GM18505 (cell line): Measurements from ENCODE around the gene OR8B8.
"Not testable (repeated sequence)": the region's sequence is repeated elsewhere in the genome, so short reads cannot be mapped to it uniquely, and the experiment has no call there.

ENCODE experiments used
- ATAC-seq: cut with Tn5 transposase; IDR thresholded peaks from one replicate; pipeline ENCODE4 v1.9.1; 2021; ENCODE audit not compliant: unreplicated experiment
- POLR2A ChIP-seq: IDR thresholded peaks from 4 replicates; pipeline ENCODE4 v1.6.1; 2011; ENCODE audit warnings: borderline replicate concordance; ENCODE audit not compliant: insufficient read depth, insufficient read length; ENCODE audit errors: extremely low read depth

The OR8B8 gene

DNA sequence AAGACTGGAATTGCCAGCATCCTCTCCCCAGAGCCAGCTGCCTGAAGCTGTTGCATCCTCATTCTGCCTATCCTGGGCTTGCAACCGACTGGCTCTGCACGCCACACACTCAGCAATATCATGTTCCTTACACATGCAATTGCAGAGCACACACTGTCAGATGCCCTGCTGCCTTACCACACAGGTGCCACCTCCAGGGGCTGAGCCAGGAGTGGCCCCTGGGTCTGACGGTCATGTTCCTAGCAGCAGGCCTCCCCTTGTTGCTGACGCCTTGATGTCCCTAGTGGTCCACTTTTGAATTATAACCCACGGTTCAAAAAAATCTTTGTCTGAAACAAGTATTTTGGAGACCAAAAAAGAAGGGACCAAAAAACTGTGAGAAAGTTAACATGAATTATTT lies 18.5 kb upstream of the OR8B8 start:
- ATAC-seq = no peak
- no peak for TF ChIP-seq POLR2A

DNA sequence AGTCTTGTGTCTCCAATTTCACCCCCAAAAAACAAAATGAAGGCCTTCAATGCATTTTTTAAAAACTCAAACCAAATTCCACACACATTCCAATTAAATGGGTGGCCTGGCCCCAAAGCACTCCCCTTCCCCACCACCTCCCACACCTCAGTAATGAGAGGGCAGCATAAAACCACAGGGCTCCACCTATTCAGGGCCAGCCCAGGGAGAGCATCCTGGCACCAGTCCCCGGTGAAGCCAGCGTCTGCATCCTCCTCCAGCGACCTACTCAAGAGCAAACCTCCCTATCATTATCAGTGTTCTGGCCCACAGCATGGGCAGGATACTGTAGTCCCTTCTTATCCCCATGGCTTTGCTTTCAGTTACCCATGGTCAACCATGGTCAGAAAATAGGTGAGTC lies 17.8 kb upstream of the OR8B8 start:
- no peak for TF ChIP-seq POLR2A
- no peak for ATAC-seq

DNA sequence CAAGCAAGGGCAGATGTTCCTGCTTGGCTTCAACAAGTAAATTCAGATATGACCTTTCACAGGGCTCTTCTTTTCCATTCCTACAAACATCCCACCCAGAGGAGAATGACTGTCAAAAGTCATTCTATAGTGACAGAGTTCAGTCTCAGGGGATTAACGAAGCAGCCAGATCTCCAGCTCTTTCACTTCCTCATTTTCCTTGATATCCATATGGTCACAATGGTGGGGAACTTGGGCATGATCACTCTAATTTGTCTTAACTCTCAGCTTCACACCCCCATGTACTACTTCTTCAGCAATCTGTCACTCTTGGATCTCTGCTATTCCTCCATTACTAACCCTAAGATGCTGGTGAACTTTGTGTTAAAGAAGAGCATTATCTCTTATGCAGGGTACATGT lies 15.0 kb upstream of the OR8B8 start:
- ATAC-seq = no peak
- no peak for TF ChIP-seq POLR2A

DNA sequence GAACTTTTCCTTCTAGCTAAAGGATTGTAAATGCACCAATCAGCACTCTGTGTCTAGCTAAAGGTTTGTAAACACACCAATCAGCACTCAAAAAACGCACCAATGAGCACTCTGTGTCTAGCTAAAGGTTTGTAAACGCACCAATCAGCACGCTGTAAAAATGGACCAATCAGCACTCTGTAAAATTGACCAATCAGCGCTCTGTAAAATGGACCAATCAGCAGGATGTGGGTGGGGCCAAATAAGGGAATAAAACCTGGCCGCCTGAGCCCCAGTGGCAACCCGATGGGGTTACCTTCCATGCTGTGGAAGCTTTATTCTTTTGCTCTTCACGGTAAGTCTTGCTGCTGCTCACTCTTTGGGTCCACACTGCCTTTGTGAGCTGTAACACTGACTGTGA lies 13.9 kb upstream of the OR8B8 start:
- not testable (repeated sequence) for ATAC-seq

DNA sequence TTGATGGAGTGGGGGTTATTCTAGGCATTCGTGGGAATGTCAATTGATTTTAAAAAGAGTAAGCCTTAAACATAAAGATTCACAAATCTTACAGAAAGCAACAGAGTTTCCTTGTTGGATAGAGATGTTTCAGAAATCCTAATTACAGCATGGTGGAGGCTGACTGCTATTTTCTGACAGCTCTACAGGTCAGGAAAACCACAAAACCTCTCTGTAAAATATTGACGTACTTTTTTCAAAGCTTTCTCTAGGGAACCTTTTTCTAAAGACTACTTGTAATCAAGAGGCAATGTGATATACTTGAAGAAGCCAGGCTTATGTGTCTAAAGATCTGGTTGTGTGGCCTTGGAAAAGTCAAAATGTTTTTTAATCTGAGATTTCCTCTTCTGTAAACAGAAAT lies 9.1 kb upstream of the OR8B8 start:
- ATAC-seq = no peak
- TF ChIP-seq POLR2A = no peak

DNA sequence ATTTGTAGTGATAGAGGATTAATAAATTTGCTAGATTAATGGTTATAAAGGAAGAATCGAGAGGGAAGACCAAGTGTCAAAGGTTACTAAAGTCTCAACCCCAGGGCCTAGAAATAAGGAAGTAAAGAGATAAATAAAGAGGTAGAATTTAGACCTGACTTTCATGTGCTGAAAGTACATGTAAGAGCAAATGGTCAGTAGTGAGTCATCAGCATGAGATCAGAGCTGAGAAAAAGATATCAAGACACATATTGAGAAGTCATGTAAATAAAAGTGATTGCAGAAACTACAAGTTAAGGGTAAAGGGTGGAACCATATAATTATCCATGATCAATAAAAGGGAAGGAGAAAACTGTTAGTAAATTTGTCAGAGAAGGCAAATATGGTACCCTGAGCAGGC lies 1.4 kb upstream of the OR8B8 start:
- ATAC-seq = no peak
- TF ChIP-seq POLR2A = no peak

DNA sequence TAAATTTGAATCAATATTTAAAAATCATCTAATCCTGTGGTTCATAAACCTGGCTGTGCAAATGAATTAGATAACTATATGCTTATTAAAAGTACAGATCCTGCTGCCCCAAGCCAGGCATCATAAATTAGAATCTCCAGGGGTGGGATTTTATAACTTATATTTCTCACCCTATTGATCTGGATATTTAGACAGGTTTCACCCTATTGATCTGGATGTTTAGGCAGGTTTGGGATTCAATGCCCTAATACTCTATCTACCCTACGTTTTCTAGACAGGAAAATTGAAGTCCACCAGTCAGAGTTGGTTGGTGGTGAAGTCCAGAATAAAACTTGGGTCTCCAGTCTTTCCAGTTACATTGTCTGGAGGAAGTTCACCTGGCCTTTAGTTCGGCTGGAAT lies 2.6 kb downstream of the OR8B8 start:
- TF ChIP-seq POLR2A = no peak

DNA sequence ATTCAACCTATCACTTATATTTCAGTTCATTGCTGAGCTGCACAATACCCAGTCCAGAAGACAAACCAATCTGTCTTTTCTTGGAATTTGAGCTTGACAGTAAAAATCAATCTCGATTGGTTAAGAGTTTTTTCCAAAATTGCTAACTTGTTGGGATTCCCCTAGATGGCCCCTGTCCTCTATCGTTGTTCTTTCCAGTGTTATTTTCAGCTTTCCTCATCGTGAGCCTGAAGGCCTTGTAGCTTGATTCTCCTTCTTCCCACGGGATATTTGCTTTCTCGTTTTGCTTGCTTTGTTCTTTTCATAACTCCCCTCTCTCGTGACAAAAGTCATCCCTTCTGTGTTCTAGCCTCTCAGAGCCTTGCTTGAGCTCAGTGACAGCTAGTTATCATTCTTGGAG lies 3.1 kb downstream of the OR8B8 start:
- no peak for TF ChIP-seq POLR2A
- ATAC-seq = no peak

More for the DNA sequence above, 2.6 kb downstream of the OR8B8 start:
- no peak for ATAC-seq

DNA sequence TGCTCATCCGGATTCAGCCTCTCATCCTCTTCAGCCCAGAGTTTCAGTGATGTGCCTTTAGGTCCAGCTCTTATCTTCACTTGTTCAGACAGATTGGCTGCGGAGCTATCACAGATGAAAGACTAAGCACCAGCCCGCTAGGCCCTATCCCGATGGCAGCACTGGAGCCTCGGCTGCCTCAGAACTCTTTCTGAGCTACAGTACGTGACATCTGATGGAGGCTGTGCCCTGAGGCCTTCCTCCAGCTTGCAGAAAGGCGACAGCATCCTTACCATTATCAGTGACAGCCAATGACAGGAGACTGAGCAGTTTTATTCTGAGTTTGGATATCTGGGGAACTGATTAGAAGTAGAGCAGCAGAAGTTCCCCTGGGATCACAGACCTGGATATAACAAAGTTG lies 4.0 kb downstream of the OR8B8 start:
- TF ChIP-seq POLR2A = no peak
- ATAC-seq = no peak

DNA sequence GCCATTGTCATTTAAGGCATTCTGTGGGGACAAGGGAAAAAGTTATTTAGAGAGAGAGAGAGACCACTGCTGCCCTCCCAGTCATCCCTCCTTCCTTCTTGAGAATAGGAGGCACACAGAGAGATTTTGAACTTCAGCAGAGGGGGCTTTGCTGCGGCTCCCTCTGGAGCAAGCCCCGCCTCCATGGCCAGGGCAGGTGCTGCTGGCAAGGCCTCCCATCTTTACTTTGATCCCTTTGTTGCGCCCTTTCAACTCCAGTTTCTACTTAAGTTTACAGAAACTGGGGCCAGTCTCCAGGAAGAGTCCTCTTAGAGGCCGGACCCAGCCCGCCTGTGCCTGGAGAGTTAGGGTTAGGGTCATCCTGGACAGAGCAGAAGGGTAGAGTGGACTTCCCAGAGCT lies 4.4 kb downstream of the OR8B8 start:
- TF ChIP-seq POLR2A = no peak
- no peak for ATAC-seq

DNA sequence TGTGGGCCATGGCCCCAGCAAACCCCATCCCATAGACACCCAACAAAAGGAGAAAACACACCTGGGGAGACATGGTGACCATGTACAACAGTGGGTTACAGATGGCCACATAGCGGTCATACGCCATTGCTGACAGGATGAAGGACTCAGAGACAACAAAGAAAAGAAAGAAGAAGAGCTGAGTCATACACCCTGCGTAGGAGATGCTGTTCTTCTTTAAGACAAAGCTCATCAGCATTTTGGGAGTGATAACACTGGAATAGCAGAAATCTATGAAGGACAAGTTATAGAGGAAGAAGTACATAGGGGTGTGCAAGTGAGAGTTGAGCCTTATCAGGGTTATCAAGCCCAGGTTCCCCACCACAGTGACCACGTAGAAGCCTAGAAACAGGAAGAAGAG lies 4.9 kb downstream of the OR8B8 start:
- no peak for TF ChIP-seq POLR2A
- no peak for ATAC-seq

DNA sequence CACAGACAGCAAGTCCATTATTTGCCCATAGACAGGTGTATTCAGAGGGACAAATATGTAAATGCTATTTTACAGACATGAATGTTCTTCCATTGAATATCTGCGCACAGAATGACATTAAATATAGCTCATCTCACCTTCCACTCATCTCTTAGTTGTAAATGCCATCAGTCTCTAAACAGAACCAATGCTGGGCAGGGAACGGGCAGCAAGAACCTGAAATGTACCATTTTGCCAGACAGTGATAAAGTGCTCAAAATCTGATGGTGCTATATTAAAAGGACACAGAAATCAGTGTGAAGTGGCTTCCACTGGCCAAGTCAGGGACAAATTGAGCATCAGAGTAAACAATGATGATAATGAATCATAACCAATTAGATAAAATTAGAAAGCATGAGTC lies 10.8 kb downstream of the OR8B8 start:
- no peak for ATAC-seq
- no peak for TF ChIP-seq POLR2A

DNA sequence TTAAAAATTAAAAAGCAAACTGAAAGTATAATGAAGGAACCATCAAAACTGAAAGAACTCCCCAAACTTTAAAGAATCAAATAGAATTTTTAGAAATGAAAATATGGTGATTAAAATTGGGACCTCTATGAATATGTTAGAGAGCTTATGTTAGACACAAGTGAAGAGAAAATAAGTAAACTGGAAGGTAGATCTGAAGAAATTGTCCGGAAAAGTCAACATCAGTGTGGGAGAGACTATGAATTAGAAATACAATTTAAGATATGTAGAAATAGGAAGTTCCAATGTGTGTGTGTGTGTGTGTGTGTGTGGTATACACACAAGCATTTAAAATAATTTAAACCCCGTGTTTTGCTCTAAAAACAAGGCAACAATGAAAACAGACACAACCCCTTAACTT lies 15.9 kb downstream of the OR8B8 start:
- no peak for ATAC-seq
- no peak for TF ChIP-seq POLR2A

DNA sequence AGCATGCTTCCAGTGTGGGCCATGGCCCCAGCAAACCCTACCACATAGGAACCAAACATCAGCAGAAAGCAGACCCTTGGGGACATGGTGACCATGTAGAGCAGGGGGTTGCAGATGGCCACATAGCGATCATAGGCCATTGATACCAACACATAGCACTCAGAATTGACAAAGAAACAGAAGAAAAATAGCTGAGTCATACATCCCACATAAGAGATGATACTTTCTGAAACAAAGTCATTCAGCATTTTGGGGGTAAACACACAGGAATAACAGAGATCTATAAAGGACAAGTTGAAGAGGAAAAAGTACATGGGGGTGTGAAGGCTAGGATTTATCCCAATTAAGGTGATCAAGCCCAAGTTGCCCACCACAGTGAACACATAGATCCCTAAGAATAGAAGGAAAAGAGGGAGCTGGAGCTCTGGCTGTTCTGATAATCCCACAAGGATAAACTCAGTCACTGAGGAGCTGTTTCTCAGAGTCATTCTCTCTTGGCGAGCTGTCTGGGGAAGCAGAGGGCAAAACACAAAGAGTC lies 21.0 kb downstream of the OR8B8 start, which contains the start of gene OR8B4:
Gene OR8B4, minus strand, starts transcription at position 488 of the 538 bp plus-strand sequence. Its CDS starts 0 bp downstream, at position 488.
- no peak for TF ChIP-seq POLR2A
- no peak for ATAC-seq

DNA sequence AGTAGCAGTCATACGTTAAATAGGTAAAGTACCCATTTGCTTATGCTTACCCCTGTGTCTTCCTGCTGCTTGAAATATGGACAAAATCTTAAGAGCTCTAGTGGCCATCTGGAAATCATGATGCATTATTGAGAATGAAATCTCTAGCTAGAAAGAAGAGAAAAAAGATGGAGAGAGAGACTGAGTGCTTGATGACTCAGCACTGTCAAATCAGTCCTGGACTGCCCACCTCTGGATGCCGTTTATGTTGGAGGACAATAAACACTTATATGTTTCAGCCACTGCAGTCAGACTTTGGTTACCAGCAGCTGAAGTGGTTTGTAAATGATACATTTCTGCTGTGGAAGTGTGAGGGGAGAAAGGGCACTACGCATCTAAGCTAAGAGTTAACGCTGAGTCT lies 24.5 kb downstream of the OR8B8 start:
- no peak for TF ChIP-seq POLR2A
- ATAC-seq = no peak
